ENCODE data around the gene CBFA2T3. TPM values are rescaled to one million over a fixed set of nuclear protein-coding genes. Genes with fewer than 3 reads are reported as not detected.

The CBFA2T3 gene
- total and polyA plus RNA-seq, 2 of the 13 experiments (the other 11 are each of a cell fraction or from before 2014, with no cell fraction given) = 0.05 TPM; not detected in 1

GRCh38 chr16:88951989-88952388, 25.0 kb downstream of the CBFA2T3 start (continued):
- TF ChIP-seq ZNF598 (CRISPR knock-in tag; IDR thresholded peaks at IDR 0.05; ENCODE audit: borderline replicate concordance) = no peak
- TF ChIP-seq RARG (CRISPR knock-in tag; IDR thresholded peaks at IDR 0.05; ENCODE audit: low read depth) = no peak
- TF ChIP-seq MAFF (IDR thresholded peaks at IDR 0.05; ENCODE audit: low read depth, low read length) = no peak
- TF ChIP-seq ZNF275 (CRISPR knock-in tag; IDR thresholded peaks at IDR 0.05; ENCODE audit: borderline replicate concordance) = no peak
- no peak for TF ChIP-seq HMGXB4 (CRISPR knock-in tag; IDR thresholded peaks at IDR 0.05; ENCODE audit: borderline replicate concordance in 1 of 2, low read depth in 1 of 2)
- no peak for TF ChIP-seq THYN1 (CRISPR knock-in tag; IDR thresholded peaks at IDR 0.05; ENCODE audit: borderline replicate concordance, low read depth)
- no peak for TF ChIP-seq FOSL1 (CRISPR knock-in tag; IDR thresholded peaks at IDR 0.05; ENCODE audit: borderline replicate concordance)
- TF ChIP-seq ESRRA (CRISPR knock-in tag; IDR thresholded peaks at IDR 0.05; ENCODE audit: low read depth) = no peak
- TF ChIP-seq ZFX (CRISPR knock-in tag; IDR thresholded peaks at IDR 0.05; ENCODE audit: low read depth) = no peak
- TF ChIP-seq ATF7 (IDR thresholded peaks at IDR 0.05) = no peak
- no peak for TF ChIP-seq ATF7 (CRISPR knock-in tag; IDR thresholded peaks at IDR 0.05)
- TF ChIP-seq NFKB2 (CRISPR knock-in tag; IDR thresholded peaks at IDR 0.05; ENCODE audit: borderline replicate concordance) = no peak
- no peak for TF ChIP-seq HIVEP1 (CRISPR knock-in tag; IDR thresholded peaks at IDR 0.05)

Data from HepG2 (cell line).